Uterus (tissue), 2 donors: Measurements from ENCODE around the gene FBRS.

Experiments used
- POLR2A ChIP-seq, 2 donors: fragments of 450-650 bp; IDR thresholded peaks; one replicate each; pipeline ENCODE4 v1.6.1; 2016; ENCODE audit warnings: antibody characterized with exemption in 2 of 2, mild to moderate bottlenecking in 1 of 2, moderate library complexity in 1 of 2
- TF ChIP-seq, protein P1 (sequence below), 4 experiments: fragments of 200-600 bp in 2 of 4; fragments of 450-650 bp in 2 of 4; sonication (generic) in 2 of 4; IDR thresholded peaks; one replicate each; pipeline ENCODE4 v1.5.1; 2016 to 2019; ENCODE audit warnings: antibody characterized with exemption in 4 of 4, mild to moderate bottlenecking in 2 of 4, moderate library complexity in 1 of 4

DNA sequence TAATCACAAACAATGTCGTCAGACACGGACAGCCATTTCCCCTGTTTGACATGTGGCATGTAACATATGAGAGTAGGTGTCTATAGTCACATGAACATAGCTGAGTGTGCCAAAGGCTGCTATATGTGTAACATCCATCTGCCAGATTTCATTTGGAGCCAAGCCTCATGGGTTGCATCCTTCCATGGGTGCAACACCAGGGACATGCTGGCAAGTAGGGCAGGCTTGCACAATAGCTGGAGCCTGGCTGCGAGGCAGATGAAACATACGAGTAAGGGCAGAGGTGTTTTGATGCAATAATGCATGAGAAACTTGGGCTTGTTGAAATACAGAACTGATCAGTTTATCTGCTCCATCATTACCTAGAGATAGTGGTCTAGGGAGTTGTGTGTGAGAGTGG lies 39.0 kb upstream of the FBRS start:
- TF ChIP-seq, protein P1, sequence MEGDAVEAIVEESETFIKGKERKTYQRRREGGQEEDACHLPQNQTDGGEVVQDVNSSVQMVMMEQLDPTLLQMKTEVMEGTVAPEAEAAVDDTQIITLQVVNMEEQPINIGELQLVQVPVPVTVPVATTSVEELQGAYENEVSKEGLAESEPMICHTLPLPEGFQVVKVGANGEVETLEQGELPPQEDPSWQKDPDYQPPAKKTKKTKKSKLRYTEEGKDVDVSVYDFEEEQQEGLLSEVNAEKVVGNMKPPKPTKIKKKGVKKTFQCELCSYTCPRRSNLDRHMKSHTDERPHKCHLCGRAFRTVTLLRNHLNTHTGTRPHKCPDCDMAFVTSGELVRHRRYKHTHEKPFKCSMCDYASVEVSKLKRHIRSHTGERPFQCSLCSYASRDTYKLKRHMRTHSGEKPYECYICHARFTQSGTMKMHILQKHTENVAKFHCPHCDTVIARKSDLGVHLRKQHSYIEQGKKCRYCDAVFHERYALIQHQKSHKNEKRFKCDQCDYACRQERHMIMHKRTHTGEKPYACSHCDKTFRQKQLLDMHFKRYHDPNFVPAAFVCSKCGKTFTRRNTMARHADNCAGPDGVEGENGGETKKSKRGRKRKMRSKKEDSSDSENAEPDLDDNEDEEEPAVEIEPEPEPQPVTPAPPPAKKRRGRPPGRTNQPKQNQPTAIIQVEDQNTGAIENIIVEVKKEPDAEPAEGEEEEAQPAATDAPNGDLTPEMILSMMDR (IDR thresholded peaks at IDR 0.05), result no peak
- no peak for TF ChIP-seq POLR2A (IDR thresholded peaks at IDR 0.05)
